ENCODE measurements around the gene BRCA1. TPM values are rescaled to one million over a fixed set of nuclear protein-coding genes. Genes with fewer than 3 reads are reported as not detected.
"Not testable (repeated sequence)": the region's sequence is repeated elsewhere in the genome, so short reads cannot be mapped to it uniquely, and the experiment has no call there.

BRCA1 gene
- total RNA-seq, 4 donors from 2014 or later = 4.6 to 9.8 (median 6.9) TPM

GRCh38 chr17:43169561-43170139 lies 44.5 kb upstream of the BRCA1 start:
- TF ChIP-seq POLR2A (IDR thresholded peaks at IDR 0.05) (no peak), CTCF (IDR thresholded peaks at IDR 0.05) (no peak), EP300 (IDR thresholded peaks at IDR 0.05) (no peak)
- Histone ChIP-seq H3K4me3 (peak overlapping the region; percentile 63 to 73 (median 66)), H3K36me3 (peaks cover 0 to 10% (median 0%) of the 10 kb centered on the region in 3 donors), H3K27me3 (no peaks in the 10 kb centered on the region), H3K4me1 (peaks cover 0 to 47% (median 36%) of the 10 kb centered on the region in 4 donors), H3K9me3 (no peaks in the 10 kb centered on the region), H3K27ac (peak overlapping the region; percentile 92 to 99 (median 96))
- WGBS, 2 donors = 1 to 3% methylated on average over 26 to 29 of the region's 29 CpGs
- DNase-seq (ENCODE audit: low spot score in 2 of 2) = no peak

GRCh38 chr17:43165971-43166370 lies 40.8 kb upstream of the BRCA1 start:
- not testable (repeated sequence) for H3K36me3 ChIP-seq; H3K4me3 ChIP-seq; H3K27ac ChIP-seq; DNase-seq (ENCODE audit: low spot score in 2 of 2); H3K27me3 ChIP-seq; H3K9me3 ChIP-seq
- H3K4me1 ChIP-seq = peaks cover 0 to 16% (median 11%) of the 10 kb centered on the region in 4 donors

- 96% methylated on average over 8 of the region's 8 CpGs for WGBS, 2 donors
- H3K4me3 ChIP-seq = not testable (repeated sequence)
These were observed 34.8 kb upstream of the BRCA1 start for GRCh38 chr17:43159957-43160356.

GRCh38 chr17:43159232-43159631 lies 34.1 kb upstream of the BRCA1 start:
- not testable (repeated sequence) for H3K27me3 ChIP-seq; H3K4me1 ChIP-seq; H3K9me3 ChIP-seq; H3K4me3 ChIP-seq; DNase-seq (ENCODE audit: low spot score in 2 of 2); H3K27ac ChIP-seq; H3K36me3 ChIP-seq
- WGBS, 2 donors = 87 to 91% methylated on average over 24 to 25 of the region's 25 CpGs

More at GRCh38 chr17:43159957-43160356, 34.8 kb upstream of the BRCA1 start:
- not testable (repeated sequence) for H3K4me1 ChIP-seq; H3K27me3 ChIP-seq; H3K27ac ChIP-seq; H3K9me3 ChIP-seq; H3K36me3 ChIP-seq; DNase-seq (ENCODE audit: low spot score in 2 of 2)

GRCh38 chr17:43155666-43156065 lies 30.5 kb upstream of the BRCA1 start:
- 97 to 98% methylated on average over 3 of the region's 3 CpGs for WGBS, 2 donors
- TF ChIP-seq POLR2A (IDR thresholded peaks at IDR 0.05) (no peak), EP300 (IDR thresholded peaks at IDR 0.05) (no peak)
- no peaks in the 10 kb centered on the region for H3K4me1 ChIP-seq

GRCh38 chr17:43153197-43153835 lies 28.2 kb upstream of the BRCA1 start:
- not testable (repeated sequence) for H3K4me3 ChIP-seq; DNase-seq (ENCODE audit: low spot score in 2 of 2); H3K4me1 ChIP-seq; H3K36me3 ChIP-seq; H3K27me3 ChIP-seq; H3K27ac ChIP-seq; H3K9me3 ChIP-seq
- 77 to 88% methylated on average over 3 of the region's 3 CpGs for WGBS, 2 donors

More at GRCh38 chr17:43155666-43156065, 30.5 kb upstream of the BRCA1 start:
- peaks cover 0 to 7% (median 0%) of the 10 kb centered on the region in 3 donors for H3K36me3 ChIP-seq
- no peak overlapping the region for H3K27ac ChIP-seq
- no peaks in the 10 kb centered on the region for H3K9me3 ChIP-seq
- no peak for DNase-seq (ENCODE audit: low spot score in 2 of 2)
- no peak overlapping the region for H3K4me3 ChIP-seq
- H3K27me3 ChIP-seq = no peaks in the 10 kb centered on the region

- H3K4me3 ChIP-seq = no peak overlapping the region
- no peak overlapping the region for H3K27ac ChIP-seq
- H3K9me3 ChIP-seq = no peaks in the 10 kb centered on the region
- H3K27me3 ChIP-seq = no peaks in the 10 kb centered on the region
- peaks cover 0 to 7% (median 0%) of the 10 kb centered on the region in 3 donors for H3K36me3 ChIP-seq
- DNase-seq (ENCODE audit: low spot score in 2 of 2) = no peak
- WGBS, 2 donors = 96 to 98% methylated on average over 3 of the region's 3 CpGs
- H3K4me1 ChIP-seq = no peaks in the 10 kb centered on the region
- TF ChIP-seq EP300 (IDR thresholded peaks at IDR 0.05) (no peak), CTCF (IDR thresholded peaks at IDR 0.05) (no peak), POLR2A (IDR thresholded peaks at IDR 0.05) (no peak)
These were observed 26.8 kb upstream of the BRCA1 start for GRCh38 chr17:43151880-43152456.

Measured in tibial nerve (tissue), 4 donors.